OCI-LY3 (cell line): ENCODE results near the gene UIMC1.

Experiments used
- H2AFZ ChIP-seq: fragments of 200-600, 300-600 bp; shearing (Covaris generic); 2 replicates; pipeline ENCODE4 v1.6.0; 2014; ENCODE audit warnings: antibody characterized with exemption, low read depth, low read length
- H3K27ac ChIP-seq: fragments of 200-600, 300-600 bp; sonication (generic); 2 replicates; pipeline ENCODE4 v1.5.1; 2014; ENCODE audit warnings: mild to moderate bottlenecking, low read length, moderate library complexity, mixed read lengths
- H3K27me3 ChIP-seq: fragments of 200-600, 300-600 bp; sonication (generic); 2 replicates; pipeline ENCODE4 v1.6.1; 2014; ENCODE audit warnings: low read depth, low read length, mixed read lengths
- H3K36me3 ChIP-seq: fragments of 200-600, 300-600 bp; sonication (generic); replicated peaks from 2 replicates; pipeline ENCODE3; 2014; ENCODE audit warnings: low read depth, low read length, mixed read lengths
- H3K4me1 ChIP-seq: fragments of 300-600, 200-600 bp; sonication (generic); 2 replicates; pipeline ENCODE4 v1.6.1; 2014; ENCODE audit warnings: low read length, mixed read lengths
- H3K4me2 ChIP-seq: fragments of 200-600, 300-600 bp; sonication (generic); 2 replicates; pipeline ENCODE4 v1.6.1; 2014; ENCODE audit warnings: low read length, mixed read lengths
- H3K4me3 ChIP-seq: fragments of 300-600, 200-600 bp; sonication (generic); 2 replicates; pipeline ENCODE4 v1.5.1; 2014; ENCODE audit warnings: antibody characterized with exemption, mild to moderate bottlenecking, low read length, moderate library complexity
- H3K79me2 ChIP-seq: fragments of 300-600, 200-600 bp; shearing (Covaris generic); 2 replicates; pipeline ENCODE4 v1.6.1; 2014; ENCODE audit warnings: mild to moderate bottlenecking, low read length, mixed read lengths
- H3K9ac ChIP-seq: fragments of 300-600, 200-600 bp; shearing (Covaris generic); 2 replicates; pipeline ENCODE4 v1.6.0; 2014; ENCODE audit warnings: mild to moderate bottlenecking, low read length, moderate library complexity
- H3K9me3 ChIP-seq: fragments of 200-600, 300-600 bp; shearing (Covaris generic); 2 replicates; pipeline ENCODE4 v1.6.1; 2014; ENCODE audit warnings: low read length, mixed read lengths; ENCODE audit not compliant: insufficient read depth
- H4K20me1 ChIP-seq: fragments of 200-600, 300-600 bp; sonication (generic); 2 replicates; pipeline ENCODE4 v1.6.1; 2016; ENCODE audit warnings: low read length, mixed read lengths; ENCODE audit not compliant: insufficient read depth
- CTCF ChIP-seq: fragments of 200-600, 300-600 bp; sonication (generic); IDR thresholded peaks from 2 replicates; pipeline ENCODE4 v1.5.1; 2014; ENCODE audit warnings: antibody characterized with exemption, low read length, low read depth
- EZH2phosphoT487 ChIP-seq: fragments of 200-600 bp; shearing (Covaris generic); IDR thresholded peaks from 2 replicates; pipeline ENCODE4 v1.6.1; 2018; ENCODE audit warnings: antibody characterized with exemption, mixed run types, low read depth

Gene UIMC1

GRCh38 chr5:176859916-176860315 is 146.7 kb downstream of the UIMC1 start:
- no peaks in the 10 kb centered on the region for H3K9me3 ChIP-seq
- H3K79me2 ChIP-seq: no peaks in the 10 kb centered on the region
- H3K9ac ChIP-seq: no peak overlapping the region
- peaks cover 30% of the 10 kb centered on the region for H3K27me3 ChIP-seq
- H4K20me1 ChIP-seq: no peaks in the 10 kb centered on the region
- no peak overlapping the region for H3K4me2 ChIP-seq
- H3K27ac ChIP-seq: no peak overlapping the region
- TF ChIP-seq CTCF (no peak), EZH2phosphoT487 (no peak)
- no peaks in the 10 kb centered on the region for H3K36me3 ChIP-seq
- H2AFZ ChIP-seq: no peak overlapping the region
- no peak overlapping the region for H3K4me3 ChIP-seq
- peaks cover 11% of the 10 kb centered on the region for H3K4me1 ChIP-seq

- Histone ChIP-seq H3K27me3 (peaks cover 22% of the 10 kb centered on the region), H3K4me1 (peaks cover 8% of the 10 kb centered on the region), H3K9me3 (no peaks in the 10 kb centered on the region), H3K36me3 (no peaks in the 10 kb centered on the region), H3K79me2 (no peaks in the 10 kb centered on the region), H3K27ac (no peak overlapping the region), H4K20me1 (no peaks in the 10 kb centered on the region), H3K4me2 (no peak overlapping the region), H3K9ac (no peak overlapping the region), H3K4me3 (no peak overlapping the region), H2AFZ (no peak overlapping the region)
- no peak for TF ChIP-seq CTCF
Measured at GRCh38 chr5:176857894-176858273, 148.7 kb downstream of the UIMC1 start.

- Histone ChIP-seq H3K4me2 (no peak overlapping the region), H2AFZ (no peak overlapping the region), H3K27ac (no peak overlapping the region), H4K20me1 (no peaks in the 10 kb centered on the region), H3K27me3 (peaks cover 16% of the 10 kb centered on the region; the same call in 1 of the 2 replicates), H3K4me1 (peaks cover 2% of the 10 kb centered on the region; the same call in 1 of the 2 replicates), H3K36me3 (no peaks in the 10 kb centered on the region), H3K4me3 (no peak overlapping the region), H3K79me2 (no peaks in the 10 kb centered on the region), H3K9ac (no peak overlapping the region), H3K9me3 (no peaks in the 10 kb centered on the region)
- TF ChIP-seq CTCF (no peak), EZH2phosphoT487 (no peak)
Measured at GRCh38 chr5:176857216-176857893, 149.2 kb downstream of the UIMC1 start.

GRCh38 chr5:176856746-176857145 is 149.8 kb downstream of the UIMC1 start:
- no peaks in the 10 kb centered on the region for H4K20me1 ChIP-seq
- H3K79me2 ChIP-seq: no peaks in the 10 kb centered on the region
- H3K4me1 ChIP-seq: no peaks in the 10 kb centered on the region
- no peak overlapping the region for H3K4me3 ChIP-seq
- no peak overlapping the region for H2AFZ ChIP-seq
- no peak overlapping the region for H3K9ac ChIP-seq
- no peak overlapping the region for H3K4me2 ChIP-seq
- H3K36me3 ChIP-seq: no peaks in the 10 kb centered on the region
- H3K27ac ChIP-seq: no peak overlapping the region
- 0 out of 2 replicates have a peak, but pooled peaks cover 10% of the 10 kb centered on the region for H3K27me3 ChIP-seq
- no peaks in the 10 kb centered on the region for H3K9me3 ChIP-seq
- TF ChIP-seq CTCF: no peak
- TF ChIP-seq EZH2phosphoT487: no peak
